HG03378 (cell line): Measurements from ENCODE around the gene CPZ.

Experiments
- ATAC-seq: cut with Tn5 transposase; IDR thresholded peaks from one replicate; pipeline ENCODE4 v1.9.1; 2021; ENCODE audit warnings: mild to moderate bottlenecking, moderate library complexity; ENCODE audit not compliant: unreplicated experiment

Gene CPZ

DNA sequence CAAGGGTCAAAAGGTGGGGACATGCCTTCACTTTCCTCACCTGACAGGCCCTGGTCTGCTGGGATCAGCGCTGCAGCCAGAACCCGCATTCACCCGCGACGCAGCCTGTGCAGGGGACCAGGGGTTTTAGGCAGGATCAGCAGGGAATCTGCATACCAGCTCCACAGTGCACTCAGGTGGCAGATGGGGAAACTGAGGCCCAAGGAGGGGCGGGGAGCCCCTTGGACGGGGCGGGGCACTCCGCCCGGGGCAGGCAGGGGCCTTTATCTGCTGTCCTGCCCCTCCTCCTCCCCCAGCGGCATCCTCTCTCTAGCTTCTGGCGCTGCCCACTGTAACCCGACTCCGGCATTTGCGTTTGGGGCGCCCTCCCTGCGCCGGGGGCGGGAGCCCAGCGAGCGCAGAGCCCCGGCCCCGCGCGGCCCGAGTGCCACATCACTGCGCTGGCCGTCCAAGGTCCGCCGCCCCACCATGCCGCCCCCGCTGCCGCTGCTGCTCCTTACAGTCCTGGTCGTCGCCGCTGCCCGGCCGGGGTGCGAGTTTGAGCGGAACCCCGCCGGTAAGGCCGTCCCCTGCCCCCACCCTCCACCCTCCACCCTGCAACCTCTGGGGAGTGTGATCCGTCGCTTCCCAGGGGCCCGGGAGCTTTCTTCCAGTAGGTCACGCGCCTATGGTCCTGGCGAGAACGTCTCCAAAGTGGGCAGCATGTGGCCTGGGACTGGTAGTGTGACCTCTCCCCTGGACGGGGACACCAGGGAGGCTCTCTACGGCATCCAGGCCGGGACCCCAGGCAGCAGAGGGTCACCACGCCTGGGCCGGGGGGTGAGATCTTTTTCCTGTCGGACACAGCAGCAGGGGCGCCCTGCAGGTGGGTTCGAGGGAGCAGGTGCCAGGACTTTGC, at the start of gene CPZ:
CPZ (plus strand) TSS at position 400 of the 898 bp plus-strand sequence; CDS start at position 469, 69 bp downstream.
- ATAC-seq, result no peak

DNA sequence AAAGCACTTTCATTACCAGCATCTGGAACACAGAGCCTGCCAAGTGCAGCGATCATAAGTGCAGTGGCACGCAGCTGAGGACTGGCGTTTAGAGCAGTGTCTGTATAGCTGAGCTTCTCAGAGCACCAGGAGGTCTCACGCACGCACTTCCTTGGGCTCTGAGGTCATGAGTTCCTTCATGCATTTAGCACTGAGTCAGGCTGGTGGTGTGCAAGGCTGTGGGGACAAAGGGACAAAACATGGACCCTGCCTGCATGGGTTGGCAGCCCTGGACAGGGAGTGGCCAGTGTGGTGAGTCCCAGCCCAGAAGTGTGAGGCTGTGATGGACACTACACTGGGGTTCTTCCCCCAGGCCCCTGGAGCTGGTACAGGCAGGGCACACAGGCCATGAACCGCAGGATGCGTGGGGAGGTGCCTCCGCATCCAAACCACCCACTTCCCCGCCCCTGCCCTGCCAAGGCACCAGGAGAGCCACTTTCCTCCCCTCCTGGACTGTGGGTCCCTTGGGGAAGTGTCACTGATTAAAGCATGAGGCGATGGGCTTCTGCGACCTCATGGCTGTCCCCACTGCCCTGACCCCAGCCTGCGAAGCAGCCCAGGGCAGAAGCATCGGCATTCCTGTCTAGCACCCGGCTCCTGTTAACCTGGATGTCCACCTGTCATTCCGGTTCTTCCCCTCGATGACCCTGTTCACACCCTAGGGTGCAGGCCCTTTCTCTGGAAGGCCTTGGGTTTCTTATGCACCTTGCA, 49.6 kb upstream of the CPZ start:
- no peak for ATAC-seq

DNA sequence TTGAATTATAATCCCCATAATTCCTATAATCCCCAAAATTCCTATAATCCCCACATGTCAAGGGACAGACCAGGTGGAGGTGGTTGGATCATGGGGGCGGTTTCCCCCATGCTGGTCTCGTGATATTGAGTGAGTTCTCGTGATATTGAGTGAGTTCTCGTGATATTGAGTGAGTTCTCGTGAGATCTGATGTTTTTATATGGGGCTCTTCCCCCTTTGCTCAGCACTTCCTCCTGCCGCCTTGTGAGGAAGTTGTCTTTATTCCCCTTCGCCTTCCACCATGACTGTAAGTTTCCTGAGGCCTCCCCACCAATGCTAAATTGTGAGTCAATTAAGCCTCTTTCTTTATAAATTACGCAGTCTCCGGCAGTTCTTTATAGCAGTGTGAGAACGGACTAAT, 48.9 kb upstream of the CPZ start:
- no peak for ATAC-seq

DNA sequence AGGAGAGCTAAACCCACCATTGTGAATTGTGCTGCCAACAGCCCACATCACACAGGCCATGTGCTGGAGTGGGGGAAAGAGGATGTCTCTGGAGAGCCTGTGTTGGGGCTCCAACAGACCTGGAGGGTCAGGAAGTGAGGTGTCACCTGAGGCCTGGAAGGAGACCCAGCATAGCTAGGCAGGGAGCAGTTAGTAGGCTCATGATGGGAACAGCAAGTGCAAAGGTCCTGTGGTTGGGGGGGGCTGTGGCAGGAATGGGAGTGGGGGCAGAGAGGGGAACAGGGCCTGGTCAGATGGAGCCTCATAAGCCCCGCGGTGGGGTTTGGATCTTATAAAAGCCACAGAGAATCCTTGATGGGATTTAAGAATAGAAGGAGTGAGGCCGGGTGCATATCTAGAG, 48.3 kb upstream of the CPZ start:
- no peak for ATAC-seq

DNA sequence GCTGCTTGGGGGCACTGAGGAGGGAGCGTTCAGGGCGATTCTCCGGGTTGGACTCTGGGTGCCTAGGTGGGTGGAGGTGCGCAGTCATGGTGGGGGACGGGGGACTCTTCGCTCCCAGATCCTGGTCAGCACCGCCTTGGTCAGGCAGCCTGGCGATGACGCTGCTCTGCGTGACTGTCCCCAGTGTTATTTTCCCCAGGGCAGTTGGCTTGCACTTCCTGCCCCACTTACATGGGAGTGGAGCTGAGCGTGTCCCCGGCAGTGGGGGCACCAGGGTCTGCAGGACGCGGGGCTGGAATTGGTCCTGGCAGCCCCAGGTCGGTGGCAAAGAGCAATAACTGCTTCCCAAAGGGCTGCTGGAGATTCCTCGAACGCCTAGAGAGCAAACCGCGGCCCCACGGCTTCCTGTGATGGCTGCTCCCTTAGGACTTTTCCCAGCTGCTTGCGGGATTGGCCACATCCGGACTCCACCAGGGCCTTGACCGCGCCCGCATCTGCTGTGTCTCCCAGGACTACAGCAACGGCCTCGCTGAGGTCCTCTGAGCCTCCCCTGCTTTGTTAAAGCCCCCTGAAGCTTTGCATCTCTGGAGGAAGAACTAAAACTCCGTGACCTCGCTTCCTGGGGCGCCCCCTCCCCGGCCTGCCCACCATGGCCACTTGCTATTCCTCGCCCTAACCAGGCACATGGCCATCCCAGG, 47.7 kb upstream of the CPZ start:
- ATAC-seq, result no peak

DNA sequence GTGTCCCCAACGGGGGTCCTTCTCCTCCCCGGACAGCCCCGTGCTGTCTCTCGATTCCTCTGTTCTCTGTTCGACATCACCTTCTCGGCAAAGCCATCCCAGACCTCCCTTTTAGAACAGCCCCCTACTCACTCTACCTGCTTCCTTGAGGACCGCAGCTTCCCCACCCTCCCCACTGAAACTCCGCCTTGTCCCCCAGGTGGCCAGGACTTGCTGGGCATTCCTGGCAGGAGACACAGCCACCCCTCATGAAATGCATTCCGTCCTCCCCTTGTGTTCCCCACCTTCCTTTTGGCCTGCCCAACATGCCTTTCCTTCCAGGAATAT, 47.2 kb upstream of the CPZ start:
- no peak for ATAC-seq

DNA sequence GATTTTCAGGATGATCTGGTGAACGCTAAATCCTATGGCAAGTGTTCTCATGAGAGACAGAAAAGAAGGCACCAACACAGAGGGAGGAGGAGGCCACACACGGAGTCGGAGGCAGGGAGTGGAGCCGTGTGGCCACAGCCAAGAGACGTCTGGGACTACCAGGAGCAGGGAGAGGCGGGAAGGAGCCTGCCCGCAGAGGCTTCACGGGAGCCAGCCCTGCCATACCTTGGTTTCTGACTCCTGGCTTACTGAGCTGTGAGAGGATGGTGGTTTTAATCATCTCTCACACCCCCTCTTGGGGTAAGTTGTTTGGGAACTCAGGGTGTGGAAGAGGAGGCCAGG, 45.8 kb upstream of the CPZ start:
- ATAC-seq, result no peak

DNA sequence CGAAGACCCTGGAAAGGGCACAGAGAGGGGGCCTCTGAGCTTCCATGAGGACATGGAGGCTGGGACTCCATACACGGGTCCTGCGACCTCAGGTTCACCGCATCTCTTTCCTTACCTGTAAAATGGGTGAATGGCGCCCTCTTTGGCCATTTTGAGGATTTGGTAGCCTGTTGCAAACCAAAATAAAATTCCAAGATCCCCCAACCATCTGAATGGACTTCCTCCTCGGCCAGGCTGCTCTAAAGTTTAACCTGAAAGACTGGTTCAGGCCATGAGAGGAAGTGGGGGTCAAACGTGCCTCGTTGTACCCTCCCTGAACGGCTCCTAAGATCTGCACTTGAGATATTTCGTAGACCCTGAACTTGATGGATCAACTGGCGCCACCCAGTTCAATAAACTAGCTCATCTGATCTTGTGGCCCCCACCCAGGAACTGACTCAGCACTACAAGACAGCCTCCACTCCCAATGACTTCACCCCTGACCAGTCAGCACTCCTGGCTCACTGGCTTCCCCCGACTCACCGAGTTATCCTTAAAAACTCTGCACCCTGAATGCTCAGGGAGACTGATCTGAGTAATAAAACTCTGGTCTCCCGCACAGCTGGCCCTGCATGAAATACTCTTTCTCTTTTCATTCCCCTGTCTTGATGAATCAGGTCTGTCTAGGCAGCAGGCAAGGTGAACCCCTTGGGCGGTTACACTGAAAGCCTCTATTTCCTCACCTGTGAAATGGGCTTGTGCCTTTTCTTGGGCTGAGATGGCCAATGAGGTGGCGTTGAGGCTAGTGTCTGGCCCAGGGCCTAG, 45.3 kb upstream of the CPZ start:
- no peak for ATAC-seq

DNA sequence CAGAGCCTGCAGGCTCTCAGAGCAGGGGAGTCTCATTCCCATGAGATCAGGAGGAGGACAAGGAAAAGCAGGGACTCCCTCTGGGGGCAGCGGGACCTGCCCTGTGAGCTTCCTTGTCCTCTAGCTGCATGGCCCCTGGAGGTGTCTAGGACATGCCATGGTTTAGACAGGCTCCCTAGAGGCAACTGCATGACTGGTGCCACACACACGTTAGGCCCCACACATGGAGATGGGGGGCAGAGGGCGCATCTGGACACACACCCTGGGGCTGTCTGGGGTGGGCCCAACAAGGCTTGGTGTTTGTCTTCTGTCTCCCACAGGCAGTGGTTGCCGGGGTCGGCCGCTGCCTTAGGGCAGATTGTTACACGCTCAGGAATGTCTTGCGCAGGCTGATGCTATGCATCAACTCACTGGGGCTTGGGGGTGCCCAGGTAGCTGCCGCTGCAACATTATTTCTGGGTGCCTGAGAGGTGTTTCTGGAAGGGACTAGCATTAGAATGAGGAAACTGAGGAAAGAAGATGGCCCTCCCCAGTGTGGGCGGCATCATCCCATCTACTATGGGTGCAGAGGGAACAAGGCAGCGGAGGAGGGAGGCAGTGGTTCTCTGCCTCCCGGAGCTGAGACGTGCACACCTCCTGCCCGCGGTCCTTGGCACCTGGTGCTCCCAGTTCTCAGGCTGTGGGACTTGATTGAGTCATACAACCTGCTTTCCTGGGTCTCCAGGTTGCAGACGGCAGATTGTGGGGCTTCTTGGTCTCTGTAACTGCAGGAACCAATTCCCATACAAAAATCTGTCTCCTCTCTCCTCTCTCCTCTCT, 44.4 kb upstream of the CPZ start:
- no peak for ATAC-seq

DNA sequence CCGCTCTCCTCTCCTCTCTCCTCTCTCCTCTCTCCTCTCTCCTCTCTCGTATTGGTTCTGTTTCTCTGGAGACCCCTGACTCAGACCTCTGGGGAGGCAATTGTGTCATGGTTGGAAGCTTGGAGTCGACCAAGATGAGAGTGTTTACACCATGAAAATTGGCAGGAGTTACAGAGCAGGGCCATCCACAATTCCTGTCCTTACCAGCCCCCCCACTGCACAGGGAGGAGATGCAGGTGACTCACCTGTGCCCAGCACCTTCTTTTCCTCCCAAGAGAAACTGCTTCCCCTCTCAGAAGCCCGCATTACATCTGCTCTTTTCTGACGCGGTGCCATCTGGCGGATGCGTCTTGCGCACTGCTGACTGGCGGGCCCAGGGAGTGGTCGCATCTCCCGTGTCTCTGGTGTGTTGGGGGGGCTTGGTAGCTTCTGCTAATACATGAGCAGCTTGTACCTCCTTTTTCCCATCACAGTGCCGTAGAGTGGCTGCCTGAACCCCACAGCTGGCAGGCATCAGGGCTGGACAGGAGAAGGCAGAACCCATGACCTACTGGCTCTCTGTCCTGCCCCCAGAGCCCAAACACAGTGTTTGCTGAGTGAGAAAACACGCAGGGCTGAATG, 43.7 kb upstream of the CPZ start:
- no peak for ATAC-seq

DNA sequence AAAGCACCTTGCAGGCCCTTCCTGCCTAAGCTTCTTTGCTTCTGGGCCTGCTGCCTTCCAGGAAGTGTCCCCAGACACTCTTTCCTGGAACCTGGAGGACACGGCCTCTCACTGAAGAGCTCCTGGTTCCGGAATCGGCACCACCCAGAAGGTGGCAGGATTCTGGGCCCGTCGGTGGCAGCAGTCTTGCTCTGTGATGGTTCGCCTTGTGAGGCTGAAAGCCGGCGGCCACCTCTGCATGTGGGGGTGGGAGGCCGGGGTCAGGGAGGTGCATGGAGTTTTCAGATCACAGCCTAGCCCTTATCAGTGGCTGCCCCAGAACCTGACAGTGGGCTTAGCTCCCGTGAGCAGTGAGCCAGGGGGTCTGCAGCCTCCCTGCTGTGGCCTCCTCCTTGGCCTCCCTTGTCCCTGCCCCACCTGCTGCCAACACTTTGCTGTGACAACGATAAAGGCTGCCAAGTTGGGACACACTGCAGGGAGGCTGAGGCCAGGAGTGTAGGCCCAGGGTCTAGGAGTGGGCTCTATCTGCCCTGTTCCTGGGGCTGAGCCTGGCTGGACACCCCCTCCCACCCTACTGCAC, 43.1 kb upstream of the CPZ start:
- no peak for ATAC-seq

DNA sequence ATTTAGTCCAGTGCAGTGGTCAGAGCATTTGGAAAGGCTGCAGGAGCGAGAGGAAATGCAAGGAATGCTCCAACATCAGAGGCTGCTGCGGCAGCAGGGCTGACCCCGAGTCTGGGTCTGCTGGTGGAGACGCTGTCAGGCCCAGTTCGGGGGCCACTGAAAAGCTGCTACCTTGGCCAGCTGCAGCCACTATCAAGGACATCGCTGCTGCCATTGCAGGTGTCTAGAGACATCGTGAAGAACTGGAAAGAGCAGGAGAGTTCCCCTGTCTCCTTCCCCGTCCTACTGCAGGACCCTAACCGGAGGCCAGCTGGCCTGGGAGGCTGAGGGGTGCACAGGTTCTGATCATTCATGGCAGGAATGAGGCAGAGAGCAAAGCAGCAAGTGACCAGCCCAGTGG, 41.9 kb upstream of the CPZ start:
- ATAC-seq, result no peak

DNA sequence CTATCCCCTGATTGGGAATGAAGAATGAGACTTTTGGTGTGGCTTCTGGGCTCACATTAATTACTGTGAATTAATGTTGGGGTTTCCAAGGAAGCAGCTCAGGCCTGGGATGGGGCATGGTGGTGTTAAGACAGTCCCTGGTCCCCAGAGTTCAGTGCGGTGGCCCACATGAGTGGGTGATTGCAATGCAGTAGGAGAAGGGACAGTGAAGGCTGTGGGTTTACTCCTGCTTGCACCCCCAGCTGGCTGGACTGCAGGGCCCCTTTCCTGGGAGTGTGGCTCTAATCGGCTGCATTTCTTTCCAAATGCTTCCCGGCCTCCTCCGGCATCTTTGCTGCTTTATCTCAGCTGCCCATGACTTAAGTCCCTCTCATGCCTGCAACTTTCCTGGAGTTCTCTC, 40.5 kb upstream of the CPZ start:
- no peak for ATAC-seq

DNA sequence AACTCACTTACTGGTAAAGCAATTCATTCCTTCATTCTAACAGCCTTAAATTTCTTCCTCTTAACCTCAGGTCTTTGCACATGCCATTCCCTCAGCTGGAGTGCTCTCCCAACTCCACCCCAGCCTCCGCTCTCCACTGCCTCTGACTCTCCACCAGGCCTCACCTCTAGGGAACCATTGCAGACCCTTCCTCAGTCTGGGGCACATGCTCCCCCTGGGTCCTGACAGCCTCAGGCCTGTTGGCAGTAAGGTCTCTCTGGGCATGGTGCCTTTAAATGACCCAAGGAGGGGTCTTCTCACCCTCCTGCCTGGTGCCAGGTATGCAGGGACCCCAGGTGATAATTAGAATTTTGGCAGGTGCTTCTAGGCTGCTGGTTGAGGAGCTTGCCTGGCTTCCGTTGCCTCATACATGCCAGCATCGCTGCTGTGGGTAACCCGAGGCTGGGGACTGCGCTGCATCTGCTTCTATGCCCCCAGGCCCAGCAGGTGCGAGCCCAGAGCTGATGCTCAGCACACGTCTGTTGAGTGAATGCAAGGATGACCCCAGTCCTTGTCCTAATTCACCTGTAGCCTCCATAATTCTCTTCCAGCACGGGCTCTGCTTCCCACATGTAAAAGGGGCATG, 39.9 kb upstream of the CPZ start:
- ATAC-seq, result no peak

DNA sequence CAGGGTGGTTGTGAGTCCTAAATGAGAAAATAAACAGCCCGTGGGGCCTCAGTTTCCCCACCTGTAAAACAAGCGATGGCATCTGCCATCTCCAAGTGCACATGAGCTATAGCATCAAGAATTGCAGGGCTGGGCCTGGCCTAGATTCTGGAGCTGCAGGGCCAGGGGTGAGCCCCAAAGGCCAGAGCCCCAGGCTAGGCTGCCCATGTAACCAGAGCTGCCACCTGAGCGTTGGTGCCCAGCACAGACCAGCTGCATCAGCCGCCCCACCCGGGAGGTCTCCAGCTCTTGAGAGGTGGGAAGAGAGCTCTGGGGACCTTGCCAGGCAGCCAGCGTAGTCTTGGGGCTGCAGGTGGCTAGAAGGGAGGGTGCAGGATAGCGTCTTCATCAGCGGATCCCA, 39.3 kb upstream of the CPZ start:
- ATAC-seq, result no peak

DNA sequence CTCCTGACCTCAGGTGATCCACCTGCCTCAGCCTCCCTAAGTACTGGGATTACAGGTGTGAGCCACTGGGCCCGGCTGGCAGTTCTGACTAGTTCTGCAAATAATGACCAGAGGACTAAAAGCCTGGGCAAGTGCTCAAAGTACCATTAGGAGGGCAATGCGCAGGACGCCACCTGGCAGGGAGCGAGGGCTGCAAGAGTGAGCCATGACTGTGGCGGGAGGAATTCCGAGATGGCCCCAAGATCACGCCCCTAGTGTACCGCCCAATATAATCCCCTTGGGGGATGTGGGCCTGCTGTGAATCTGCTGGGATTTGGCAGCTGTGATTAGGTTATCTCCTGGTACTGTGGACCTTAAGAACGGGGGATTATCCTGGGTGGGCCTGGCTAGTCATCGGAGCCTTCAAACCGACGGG, 38.6 kb upstream of the CPZ start:
- no peak for ATAC-seq

DNA sequence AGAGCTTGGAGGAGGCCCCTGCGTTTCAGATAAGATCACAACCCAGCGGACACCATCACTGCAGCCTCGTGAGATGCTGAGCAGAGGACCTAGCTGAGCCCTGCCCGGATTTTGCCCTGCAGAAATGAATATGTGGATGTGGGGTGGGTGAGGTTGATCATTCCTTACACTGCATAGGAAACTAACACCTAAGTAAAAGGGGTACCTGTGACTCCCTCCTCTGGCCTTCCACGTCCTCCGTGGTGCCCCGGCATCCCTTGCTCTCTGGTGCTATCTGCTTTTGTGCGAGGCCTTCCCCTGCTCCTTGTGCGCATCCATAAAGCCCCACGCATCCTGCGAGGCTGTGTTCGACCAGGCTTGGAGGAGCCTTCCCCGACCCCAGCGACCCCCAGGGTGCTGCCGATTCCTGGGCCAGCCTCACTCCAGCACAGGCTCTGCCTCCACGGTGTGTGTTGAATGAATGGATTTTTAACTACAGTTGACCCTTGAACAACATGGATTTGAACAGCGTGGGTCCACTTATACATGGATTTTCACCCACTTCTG, 37.9 kb upstream of the CPZ start:
- ATAC-seq, result no peak

DNA sequence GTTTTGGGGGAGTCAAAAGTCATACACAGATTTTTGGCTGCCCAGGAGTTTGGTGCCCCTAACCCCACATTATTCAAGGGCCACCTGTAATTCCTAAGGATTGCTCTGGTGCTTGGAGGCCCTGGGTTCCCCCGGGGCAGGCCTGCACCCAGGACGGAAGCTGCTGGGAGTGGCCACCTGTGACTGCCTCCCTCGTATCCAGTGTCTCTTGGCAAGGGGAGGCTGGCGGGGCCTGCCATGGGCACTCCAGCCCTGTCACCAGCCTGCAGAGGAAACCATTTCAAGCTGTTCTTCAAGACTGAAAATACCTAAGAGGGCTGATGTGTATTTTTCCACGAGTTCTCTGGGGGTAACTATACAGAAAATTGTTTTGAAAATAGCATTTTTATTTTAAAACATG, 36.8 kb upstream of the CPZ start:
- no peak for ATAC-seq
